Renal cortical epithelial cell (primary cell): ENCODE data around the gene TRIP13. TPM values are rescaled to one million over a fixed set of nuclear protein-coding genes. Genes with fewer than 3 reads are reported as not detected.
"Not testable (repeated sequence)": the region's sequence is repeated elsewhere in the genome, so short reads cannot be mapped to it uniquely, and the experiment has no call there.

Source experiments
- DNase-seq: peaks from one replicate; pipeline ENCODE4 v3.0.0-alpha.2; 2011; ENCODE audit warnings: low read depth
- total RNA-seq: library from RNA; depleted of rRNA; stranded (reverse); fragments of >200 nt; gene quantifications from 2 replicates; pipeline ENCODE4 v1.2.3, GENCODE V29; 2014

Gene TRIP13
- total RNA-seq, 1 donor from 2014 or later, result 4.3 TPM

GRCh38 chr5:891837-892393 lies 769 bp upstream of the TRIP13 start:
- DNase-seq, result peak; percentile 3

- DNase-seq, result no peak
These were observed 438 bp downstream of the TRIP13 start for GRCh38 chr5:893137-893506.

GRCh38 chr5:893711-894110 lies 1.0 kb downstream of the TRIP13 start:
- no peak for DNase-seq

GRCh38 chr5:900781-901180 lies 8.1 kb downstream of the TRIP13 start:
- DNase-seq, result no peak

GRCh38 chr5:902129-902916 lies 9.6 kb downstream of the TRIP13 start:
- DNase-seq, result no peak

DNA sequence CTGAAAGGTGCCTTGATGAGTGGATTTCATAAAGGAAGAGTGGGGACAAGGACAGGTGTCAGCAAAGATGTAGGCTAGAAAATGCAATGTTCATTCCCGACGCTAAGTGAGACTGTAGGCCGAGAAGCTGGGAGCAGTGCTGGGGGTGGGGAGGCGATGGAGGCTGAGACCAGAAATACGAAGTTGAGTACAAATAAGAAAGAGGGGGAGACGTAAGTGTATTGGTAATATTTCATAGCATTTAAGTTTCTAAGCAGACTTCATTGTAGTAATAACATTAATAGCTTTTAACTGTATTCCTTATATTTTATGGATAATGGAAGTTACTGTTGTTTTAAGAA lies 11.0 kb downstream of the TRIP13 start:
- no peak for DNase-seq

DNA sequence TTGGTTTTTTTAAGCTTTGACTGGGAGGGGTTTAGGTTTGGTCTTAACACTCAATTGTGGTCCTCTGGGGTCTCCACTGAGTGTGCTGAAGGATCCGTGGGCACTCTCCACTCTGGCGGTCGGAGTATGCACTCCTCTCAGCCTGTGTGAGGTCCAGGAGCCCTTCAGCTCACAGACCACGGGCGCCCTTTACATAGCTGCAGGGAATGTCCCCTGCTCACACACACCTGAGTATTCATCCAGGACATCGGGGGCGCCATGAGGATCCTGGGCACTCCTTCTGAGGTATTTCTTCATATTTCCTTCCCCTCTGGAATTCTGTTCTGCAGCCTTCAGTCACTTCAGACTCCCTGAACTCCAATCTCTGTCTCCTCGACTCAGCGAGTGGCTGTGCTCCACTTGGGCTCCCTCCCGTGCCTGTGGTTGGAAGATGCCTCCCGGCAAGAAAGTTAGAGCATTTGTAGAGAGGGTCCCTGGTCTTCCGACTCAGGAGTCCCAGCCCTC lies 12.5 kb downstream of the TRIP13 start:
- DNase-seq, result no peak

GRCh38 chr5:907366-907910 lies 14.8 kb downstream of the TRIP13 start:
- no peak for DNase-seq

GRCh38 chr5:908172-908571 lies 15.5 kb downstream of the TRIP13 start:
- DNase-seq, result no peak

DNA sequence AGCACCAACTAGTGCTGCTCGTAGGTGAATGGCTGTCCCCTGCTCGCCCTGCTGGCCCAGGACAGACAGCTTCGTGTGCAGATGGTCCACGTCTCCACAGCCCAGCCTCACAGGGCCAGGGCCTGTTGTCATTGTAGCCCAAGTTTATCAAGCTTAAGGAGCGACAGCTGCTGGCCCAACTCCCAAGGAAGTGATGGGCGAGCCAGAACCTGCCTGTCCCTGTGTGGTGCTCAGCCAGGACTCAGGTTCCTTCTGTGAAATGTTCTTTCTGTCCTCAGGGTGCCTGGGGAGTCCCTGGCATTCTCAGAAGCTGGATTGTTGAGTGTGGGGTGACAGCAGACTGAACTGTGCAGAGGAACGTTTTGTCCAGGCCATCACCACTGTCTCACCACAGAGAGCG lies 16.4 kb downstream of the TRIP13 start:
- no peak for DNase-seq

DNA sequence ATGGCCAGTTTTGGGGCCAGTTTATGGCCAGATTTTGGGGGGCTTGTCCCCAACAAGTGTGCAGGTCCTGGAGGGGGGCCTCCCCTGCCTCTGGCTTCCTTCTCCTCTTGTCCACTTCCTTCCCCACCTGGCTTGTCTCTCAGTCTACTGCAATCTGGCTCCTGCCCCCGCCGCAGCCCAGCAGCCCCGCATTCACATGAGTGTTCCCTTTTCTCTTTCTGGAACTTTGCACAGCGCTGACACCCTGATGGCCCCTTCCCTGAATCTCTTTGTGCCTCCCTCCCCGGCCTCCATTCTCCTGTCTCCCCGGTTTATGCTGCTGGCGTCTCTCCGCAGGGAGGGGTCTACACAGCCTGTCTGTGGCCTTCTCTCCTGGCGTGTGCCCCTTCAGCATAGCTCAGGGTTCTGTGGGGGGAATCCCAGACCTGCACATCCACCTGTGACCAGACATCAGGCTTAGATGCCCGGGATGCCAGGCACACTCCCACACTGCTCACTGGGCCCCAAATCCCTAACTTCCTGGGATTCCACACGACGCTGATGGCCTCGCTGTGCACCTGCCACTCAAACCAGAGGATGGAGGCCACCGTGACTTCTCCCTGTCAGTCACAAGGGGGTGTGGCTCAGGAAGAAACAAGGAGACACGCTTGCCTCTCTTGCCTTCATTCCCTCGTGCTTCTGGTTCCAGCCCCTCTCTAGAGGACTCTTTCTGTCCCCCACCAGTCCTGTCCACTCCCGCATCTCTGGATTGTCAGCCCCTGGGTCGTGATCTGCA lies 17.5 kb downstream of the TRIP13 start:
- DNase-seq, result no peak

DNA sequence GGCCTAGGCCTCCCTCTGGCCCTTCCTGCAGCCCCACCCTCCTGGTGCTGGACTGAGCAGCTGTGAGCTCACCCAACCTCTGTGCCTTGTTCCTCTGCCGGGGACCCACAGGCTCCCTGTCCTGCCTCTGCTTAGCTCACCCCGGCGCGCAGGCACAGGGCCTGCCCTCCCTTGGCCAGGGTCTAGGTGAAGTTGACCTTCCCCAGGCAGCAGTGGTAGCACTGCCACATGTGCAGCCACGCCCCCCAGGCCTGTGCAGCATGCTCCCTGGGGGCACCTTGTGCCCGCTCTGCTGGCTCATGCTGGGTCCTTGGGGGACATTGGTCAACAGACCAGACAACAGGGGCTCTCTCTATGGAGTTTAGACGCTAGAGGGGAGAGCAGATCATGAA lies 18.1 kb downstream of the TRIP13 start:
- DNase-seq, result no peak

DNA sequence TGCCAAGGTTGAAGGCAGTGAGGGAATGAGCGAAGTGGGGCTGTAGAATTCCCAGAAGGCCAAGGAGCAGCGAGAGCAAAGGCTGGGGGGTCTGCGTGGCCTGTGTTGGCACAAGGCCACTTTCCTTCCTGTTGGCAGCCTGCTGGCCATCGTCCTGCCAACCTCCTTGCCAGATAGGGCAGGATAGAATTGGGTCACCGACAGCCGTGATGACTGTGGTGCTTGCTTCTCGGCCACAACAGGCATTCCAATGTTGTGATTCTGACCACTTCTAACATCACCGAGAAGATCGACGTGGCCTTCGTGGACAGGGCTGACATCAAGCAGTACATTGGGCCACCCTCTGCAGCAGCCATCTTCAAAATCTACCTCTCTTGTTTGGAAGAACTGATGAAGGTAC lies 18.9 kb downstream of the TRIP13 start:
- DNase-seq, result no peak

DNA sequence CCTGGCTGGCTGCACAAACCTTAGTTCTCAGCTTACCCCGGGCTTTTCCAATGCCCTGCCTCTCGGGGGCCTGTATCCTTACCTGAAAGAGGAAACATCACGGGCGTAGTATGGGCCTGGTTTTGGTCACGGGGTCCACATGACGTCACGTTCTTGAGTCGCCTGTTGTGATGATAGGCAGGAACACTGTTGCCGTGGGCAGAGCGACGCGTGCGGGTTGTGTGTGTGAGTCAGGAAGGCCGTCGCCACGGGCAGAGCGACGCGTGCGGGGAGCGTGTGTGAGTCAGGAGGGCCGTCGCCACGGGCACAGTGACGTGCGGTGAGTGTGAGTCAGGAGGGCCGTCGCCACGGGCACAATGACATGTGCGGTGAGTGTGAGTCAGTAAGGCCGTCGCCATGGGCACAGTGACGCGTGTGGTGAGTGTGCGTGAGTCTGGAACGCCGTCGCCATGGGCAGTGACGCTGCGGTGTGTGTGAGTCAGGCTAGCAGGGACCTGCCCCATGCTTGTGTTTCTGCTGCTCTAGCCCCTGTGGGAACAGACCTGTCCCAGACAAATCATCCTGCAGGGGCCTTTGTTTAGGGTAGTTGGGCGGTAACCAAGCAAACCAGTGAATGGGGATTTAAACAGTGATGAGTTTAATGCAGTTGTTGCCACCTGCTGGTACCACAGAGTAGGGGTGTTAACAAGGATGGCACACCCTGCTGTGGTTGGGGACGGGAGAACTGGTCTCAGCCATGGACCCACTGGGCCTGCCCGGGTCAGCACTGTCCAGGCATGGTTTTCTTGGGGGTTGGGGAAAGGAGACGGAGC lies 19.8 kb downstream of the TRIP13 start:
- DNase-seq, result peak; percentile 7

DNA sequence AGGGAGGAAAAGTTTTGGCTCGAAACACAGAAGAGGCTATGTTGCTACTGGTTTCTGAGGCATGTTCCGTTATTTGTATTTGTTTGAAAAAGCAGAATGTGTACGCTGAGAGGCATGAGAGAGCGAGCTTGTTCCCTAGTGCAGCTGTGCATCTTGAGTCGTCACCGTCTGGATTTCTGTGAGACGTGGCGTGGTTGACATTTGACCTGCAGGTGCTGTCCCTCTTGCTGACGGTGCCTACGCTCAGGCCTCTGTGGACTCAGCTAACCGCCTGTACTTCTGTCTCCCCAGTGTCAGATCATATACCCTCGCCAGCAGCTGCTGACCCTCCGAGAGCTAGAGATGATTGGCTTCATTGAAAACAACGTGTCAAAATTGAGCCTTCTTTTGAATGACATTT lies 21.5 kb downstream of the TRIP13 start:
- DNase-seq, result no peak

DNA sequence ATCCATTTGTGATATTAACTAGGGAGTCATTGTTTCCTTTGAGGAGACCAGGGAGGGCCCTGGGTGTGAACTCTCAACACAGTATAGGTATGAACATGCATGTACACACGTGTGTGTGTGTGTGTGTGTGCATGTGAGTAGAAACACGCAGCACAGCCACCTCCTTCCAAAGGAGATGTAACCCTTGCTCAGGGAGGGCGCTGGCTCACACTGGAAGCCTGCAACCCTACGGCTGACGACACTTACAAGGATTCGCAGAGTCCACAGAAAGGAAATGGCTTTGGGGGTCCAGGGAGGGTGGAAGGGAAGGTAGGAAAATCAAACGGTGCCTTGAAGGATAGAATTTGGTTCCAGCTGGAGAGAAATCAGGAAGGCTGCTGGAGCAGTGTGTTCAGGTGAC lies 21.9 kb downstream of the TRIP13 start:
- DNase-seq, result no peak

DNA sequence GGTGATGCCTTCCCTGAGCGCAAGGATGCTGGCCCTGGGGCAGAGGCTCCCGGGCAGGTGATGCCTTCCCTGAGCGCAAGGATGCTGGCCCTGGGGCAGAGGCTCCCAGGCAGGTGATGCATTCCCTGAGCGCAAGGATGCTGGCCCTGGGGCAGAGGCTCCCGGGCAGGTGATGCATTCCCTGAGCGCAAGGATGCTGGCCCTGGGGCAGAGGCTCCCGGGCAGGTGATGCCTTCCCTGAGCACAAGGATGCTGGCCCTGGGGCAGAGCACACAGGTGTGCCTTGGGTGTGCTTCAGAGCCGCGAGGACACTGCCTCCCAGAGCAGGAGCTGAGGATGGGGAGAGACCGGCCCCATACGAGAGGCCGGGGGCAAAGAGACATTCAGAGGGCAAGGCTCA lies 22.7 kb downstream of the TRIP13 start:
- DNase-seq, result not testable (repeated sequence)

DNA sequence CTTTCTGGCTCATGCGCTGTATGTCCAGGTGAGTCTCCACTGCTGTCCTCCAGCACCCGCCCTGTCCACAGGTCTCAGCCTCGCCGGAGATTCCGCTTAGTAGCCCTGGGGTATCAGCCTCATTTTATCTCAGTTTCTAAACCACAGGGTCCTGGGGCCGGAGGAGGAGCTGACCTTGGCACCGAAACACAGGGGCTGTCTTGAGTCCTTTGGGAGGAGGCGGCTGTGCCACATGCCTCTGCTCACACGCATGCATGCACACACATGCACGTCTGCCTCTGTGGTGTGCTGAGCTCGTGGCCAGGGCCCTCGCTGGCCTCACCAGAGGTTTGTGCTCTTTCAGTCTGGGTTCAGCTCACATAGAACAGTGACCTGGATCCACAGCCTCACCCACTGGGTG lies 23.3 kb downstream of the TRIP13 start:
- no peak for DNase-seq

DNA sequence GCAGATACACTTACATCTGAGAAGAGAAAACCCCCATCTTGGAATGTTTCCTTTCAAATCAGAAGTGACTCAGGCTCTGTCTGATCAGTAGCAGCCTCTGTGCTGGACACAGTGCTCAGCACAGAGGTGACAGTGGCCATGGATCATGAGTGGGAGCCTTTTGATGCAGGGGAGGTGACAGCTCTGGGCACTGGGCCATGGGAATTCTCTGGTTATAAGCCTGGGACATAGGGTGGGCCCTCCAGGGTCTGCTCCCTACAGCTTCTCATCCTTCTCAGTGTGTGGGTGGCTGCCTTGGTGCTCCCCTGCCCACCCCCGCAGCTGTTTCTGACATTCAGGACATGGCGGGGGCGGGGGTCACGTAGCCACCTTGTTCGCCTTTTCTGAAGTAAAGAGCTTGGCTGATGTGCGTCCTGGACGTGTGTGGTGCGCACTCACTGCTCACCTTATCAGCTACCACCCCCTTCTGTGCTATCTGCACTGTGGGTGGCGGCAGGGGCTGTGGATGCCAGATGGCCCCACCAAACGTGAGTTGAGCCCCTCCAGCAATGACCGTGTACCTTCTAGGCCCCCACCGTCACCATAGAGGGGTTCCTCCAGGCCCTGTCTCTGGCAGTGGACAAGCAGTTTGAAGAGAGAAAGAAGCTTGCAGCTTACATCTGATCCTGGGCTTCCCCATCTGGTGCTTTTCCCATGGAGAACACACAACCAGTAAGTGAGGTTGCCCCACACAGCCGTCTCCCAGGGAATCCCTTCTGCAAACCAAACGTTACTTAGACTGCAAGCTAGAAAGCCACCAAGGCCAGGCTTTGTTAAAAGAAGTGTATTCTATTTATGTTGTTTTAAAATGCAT lies 24.0 kb downstream of the TRIP13 start:
- no peak for DNase-seq

DNA sequence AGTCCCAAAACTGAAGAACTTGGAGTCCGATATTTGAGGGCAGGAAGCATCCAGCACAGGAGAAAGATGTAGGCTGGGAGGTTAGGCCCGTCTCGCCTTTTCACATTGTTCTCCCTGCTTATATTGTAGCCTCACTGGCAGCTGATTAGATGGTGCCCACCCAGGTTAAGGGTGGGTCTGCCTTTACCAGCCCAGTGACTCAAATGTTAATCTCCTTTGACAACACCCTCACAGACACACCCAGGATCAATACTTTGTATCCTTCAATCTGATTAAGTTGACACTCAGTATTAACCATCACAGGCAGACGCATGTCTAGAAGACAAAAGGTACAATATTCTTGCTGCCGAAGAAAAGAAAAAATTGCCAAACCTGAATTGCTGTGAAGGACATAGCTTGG lies 26.0 kb downstream of the TRIP13 start:
- DNase-seq, result not testable (repeated sequence)
